Peyer's patch (tissue), 4 donors: ENCODE measurements around the gene CHAC2.

Experiments
- CTCF ChIP-seq, 6 experiments: fragments of 450-650 bp in 4 of 6; fragments of 200-600 bp in 2 of 6; sonication (generic) in 1 of 6; IDR thresholded peaks; one replicate each; pipeline ENCODE4 v1.5.1; 2017 to 2019; ENCODE audit warnings: antibody characterized with exemption in 6 of 6, mild to moderate bottlenecking in 3 of 6, moderate library complexity in 1 of 6
- POLR2A ChIP-seq, 2 donors: fragments of 450-650 bp; IDR thresholded peaks; one replicate each; pipeline ENCODE4 v1.5.1; 2017; ENCODE audit warnings: antibody characterized with exemption in 2 of 2, mild to moderate bottlenecking in 2 of 2, moderate library complexity in 2 of 2

- no peak for TF ChIP-seq CTCF (IDR thresholded peaks at IDR 0.05)
- TF ChIP-seq POLR2A (IDR thresholded peaks at IDR 0.05): no peak
Observed at GRCh38 chr2:53724536-53724935, 43.1 kb upstream of the CHAC2 start.
